Kidney epithelial cell (primary cell): ENCODE measurements around the gene MAPK8. TPM values are rescaled to one million over a fixed set of nuclear protein-coding genes. Genes with fewer than 3 reads are reported as not detected.

Experiments
- DNase-seq: peaks from one replicate; pipeline ENCODE4 v3.0.0-alpha.2; 2010; ENCODE audit warnings: low read depth
- H3K27me3 ChIP-seq: 2 replicates; pipeline ENCODE4 v1.6.0; 2011; ENCODE audit warnings: low read length; ENCODE audit not compliant: control insufficient read depth, insufficient read depth
- H3K36me3 ChIP-seq: 2 replicates; pipeline ENCODE4 v1.5.1; 2011; ENCODE audit warnings: low read length; ENCODE audit not compliant: control insufficient read depth, insufficient read depth
- H3K4me3 ChIP-seq: 2 replicates; pipeline ENCODE4 v1.5.1; 2011; ENCODE audit warnings: low read depth, mild to moderate bottlenecking, control low read depth, low read length
- total RNA-seq: library from RNA; depleted of rRNA; stranded (reverse); fragments of >200 nt; gene quantifications from 2 replicates; pipeline ENCODE4 v1.2.3, GENCODE V29; 2015
- TF ChIP-seq, protein P1 (sequence below): IDR thresholded peaks from 2 replicates; pipeline ENCODE4 v1.5.1; 2011; ENCODE audit warnings: mild to moderate bottlenecking, moderate library complexity, low read length, control low read depth, inconsistent platforms; ENCODE audit not compliant: insufficient read depth, poor library complexity, severe bottlenecking

MAPK8 gene
- total RNA-seq, 1 donor from 2014 or later, result 61.4 TPM

DNA sequence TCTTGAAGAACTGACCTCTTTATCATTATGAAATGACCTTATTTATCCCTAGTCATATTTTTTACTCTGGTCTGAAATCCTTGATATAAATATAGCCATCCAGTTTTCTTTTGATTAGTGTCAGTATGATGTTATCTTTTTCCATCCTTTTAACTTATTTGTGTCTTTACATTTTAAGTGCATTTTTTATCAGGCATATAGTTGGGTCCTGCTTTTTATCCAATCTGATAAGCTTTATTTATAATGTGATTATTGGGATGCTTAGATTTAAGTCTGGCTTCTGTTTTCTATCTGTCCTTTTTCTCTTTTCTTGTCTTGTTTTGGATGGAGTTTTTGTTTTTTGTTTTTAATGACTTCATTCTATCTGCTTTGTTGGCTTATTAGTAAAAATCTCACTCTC is 179.2 kb downstream of the MAPK8 start:
- TF ChIP-seq, protein P1, sequence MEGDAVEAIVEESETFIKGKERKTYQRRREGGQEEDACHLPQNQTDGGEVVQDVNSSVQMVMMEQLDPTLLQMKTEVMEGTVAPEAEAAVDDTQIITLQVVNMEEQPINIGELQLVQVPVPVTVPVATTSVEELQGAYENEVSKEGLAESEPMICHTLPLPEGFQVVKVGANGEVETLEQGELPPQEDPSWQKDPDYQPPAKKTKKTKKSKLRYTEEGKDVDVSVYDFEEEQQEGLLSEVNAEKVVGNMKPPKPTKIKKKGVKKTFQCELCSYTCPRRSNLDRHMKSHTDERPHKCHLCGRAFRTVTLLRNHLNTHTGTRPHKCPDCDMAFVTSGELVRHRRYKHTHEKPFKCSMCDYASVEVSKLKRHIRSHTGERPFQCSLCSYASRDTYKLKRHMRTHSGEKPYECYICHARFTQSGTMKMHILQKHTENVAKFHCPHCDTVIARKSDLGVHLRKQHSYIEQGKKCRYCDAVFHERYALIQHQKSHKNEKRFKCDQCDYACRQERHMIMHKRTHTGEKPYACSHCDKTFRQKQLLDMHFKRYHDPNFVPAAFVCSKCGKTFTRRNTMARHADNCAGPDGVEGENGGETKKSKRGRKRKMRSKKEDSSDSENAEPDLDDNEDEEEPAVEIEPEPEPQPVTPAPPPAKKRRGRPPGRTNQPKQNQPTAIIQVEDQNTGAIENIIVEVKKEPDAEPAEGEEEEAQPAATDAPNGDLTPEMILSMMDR, result no peak
- Histone ChIP-seq H3K4me3 (no peak overlapping the region), H3K27me3 (no peaks in the 10 kb centered on the region), H3K36me3 (no peaks in the 10 kb centered on the region)
- no peak for DNase-seq

DNA sequence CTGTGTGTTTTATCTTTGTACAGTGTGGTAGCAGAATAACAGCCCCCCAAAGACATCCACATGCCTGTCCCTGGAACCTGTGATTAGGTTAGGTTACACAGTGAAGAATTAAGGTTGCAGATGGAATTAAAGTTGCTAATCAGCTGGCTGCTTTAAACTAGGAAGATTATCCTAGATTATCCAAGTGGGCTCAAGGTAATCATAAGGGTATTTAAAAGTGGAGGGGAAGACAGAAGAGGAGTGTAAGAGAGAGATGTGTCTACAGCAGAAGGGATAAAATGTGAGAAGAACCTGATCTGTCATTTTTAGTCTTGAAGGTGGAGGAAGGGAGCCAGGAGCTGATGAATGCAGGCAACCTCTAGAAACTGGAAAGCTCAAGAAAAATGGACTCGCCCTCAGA is 180.8 kb downstream of the MAPK8 start:
- Histone ChIP-seq H3K27me3 (no peaks in the 10 kb centered on the region), H3K36me3 (no peaks in the 10 kb centered on the region), H3K4me3 (no peak overlapping the region)
- TF ChIP-seq, protein P1, result no peak
- DNase-seq, result no peak

Other genes starting within 250 kb of the MAPK8 start
- 0.41 and 0.42 TPM in 2 replicates for gene FRMPD2, start 32.0 kb upstream of the MAPK8 start, total RNA-seq